ENCODE results near the gene HENMT1.
"Not testable (repeated sequence)": the region's sequence is repeated elsewhere in the genome, so short reads cannot be mapped to it uniquely, and the experiment has no call there.

DNA sequence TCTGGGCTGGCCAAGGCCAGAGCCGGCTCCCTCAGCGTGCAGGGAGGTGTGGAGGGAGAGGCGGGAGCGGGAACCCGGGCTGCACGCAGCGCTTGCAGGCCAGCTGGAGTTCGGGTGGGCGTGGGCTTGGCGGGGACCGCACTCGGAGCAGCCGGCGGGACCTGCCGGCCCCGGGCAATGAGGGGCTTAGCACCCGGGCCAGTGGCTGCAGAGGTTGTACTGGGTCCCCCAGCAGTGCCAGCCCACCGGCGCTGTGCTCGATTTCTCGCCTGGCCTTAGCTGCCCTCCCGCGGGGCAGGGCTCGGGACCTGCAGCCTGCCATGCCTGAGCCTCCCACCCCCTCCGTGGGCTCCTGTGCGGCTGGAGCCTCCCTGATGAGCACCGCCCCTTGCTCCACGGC lies 6.5 kb upstream of the HENMT1 start:
- not testable (repeated sequence) for TF ChIP-seq CTCF (IDR thresholded peaks at IDR 0.05; ENCODE audit: insufficient read depth, low read length); POLR2AphosphoS5 (IDR thresholded peaks at IDR 0.05; ENCODE audit: low read depth)
